ENCODE results near the gene MEGF6. TPM values are rescaled to one million over a fixed set of nuclear protein-coding genes. Genes with fewer than 3 reads are reported as not detected.
A peak's percentile ranks its signal among the peaks of the same experiment; 100 is the strongest.

The MEGF6 gene
- total RNA-seq, 4 donors from 2014 or later, result 4.1 to 27.1 (median 11.4) TPM

DNA sequence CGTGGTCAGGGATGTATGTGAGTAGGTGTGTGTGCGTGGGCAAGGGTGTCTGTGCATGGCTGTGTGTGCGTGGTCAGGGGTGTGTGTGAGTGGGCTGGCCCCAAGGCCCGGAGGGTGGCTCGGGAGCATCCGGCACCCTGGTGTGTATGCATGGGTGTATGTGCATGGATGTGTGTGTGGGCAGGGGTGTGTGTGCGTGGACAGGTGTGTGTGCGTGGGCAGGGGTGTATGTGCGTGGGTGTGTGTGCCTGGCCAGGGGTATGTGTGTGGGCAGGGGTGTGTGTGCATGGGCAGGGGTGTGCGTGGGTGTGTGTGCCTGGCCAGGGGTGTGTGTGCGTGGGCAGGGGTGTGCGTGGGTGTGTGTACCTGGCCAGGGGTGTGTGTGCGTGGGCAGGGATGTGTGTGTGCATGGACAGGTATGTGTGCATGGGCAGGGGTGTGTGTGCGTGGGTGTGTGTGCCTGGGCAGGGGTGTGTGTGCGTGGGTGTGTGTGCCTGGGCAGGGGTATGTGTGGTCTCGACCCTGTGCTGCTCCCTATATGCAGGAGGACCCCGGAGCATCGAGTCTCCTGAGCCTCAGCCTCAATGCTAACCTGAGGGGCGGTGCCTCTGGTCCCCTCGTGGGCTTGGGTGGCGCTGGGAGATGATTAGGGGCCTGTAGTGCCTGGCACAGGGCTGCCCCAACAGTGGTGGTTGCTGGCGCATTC, 140.5 kb downstream of the MEGF6 start:
- Histone ChIP-seq H3K36me3 (no peaks in the 10 kb centered on the region), H3K4me1 (peaks cover 0 to 7% (median 0%) of the 10 kb centered on the region in 4 donors), H3K27me3 (no peaks in the 10 kb centered on the region), H3K9me3 (no peaks in the 10 kb centered on the region), H3K27ac (no peak overlapping the region), H3K4me3 (no peak overlapping the region)
- intact Hi-C loops (cut with DNase I; ENCODE audit: low total_unique reads), result no loop called here
- in situ Hi-C loops (cut with MboI; ENCODE audit: low pct_ligation_motif_present in 1 of 4, low pct_unique_long_range_greater_than_20kb in 1 of 4, low sequenced_read_pairs in 3 of 4), result no loop called here
- WGBS, 2 donors (ENCODE audit: low coverage in 1 of 2), result 78 to 86% methylated on average over 5 to 21 of the region's 22 CpGs
- TF ChIP-seq POLR2AphosphoS5 (IDR thresholded peaks at IDR 0.05), result no peak
- TF ChIP-seq EP300 (IDR thresholded peaks at IDR 0.05; ENCODE audit: low read depth), result no peak
- no peak for DNase-seq

GRCh38 chr1:3469849-3470649, 141.3 kb downstream of the MEGF6 start:
- in situ Hi-C loops (cut with MboI; ENCODE audit: low pct_ligation_motif_present in 1 of 4, low pct_unique_long_range_greater_than_20kb in 1 of 4, low sequenced_read_pairs in 3 of 4), result no loop called here
- TF ChIP-seq POLR2AphosphoS5 (IDR thresholded peaks at IDR 0.05), result no peak
- TF ChIP-seq CTCF (IDR thresholded peaks at IDR 0.05), result no peak
- TF ChIP-seq POLR2A (IDR thresholded peaks at IDR 0.05), result no peak
- no peak for TF ChIP-seq EP300 (IDR thresholded peaks at IDR 0.05; ENCODE audit: low read depth)
- Histone ChIP-seq H3K27ac (no peak overlapping the region), H3K36me3 (no peaks in the 10 kb centered on the region), H3K4me1 (peaks cover 0 to 7% (median 0%) of the 10 kb centered on the region in 4 donors), H3K4me3 (no peak overlapping the region), H3K27me3 (no peaks in the 10 kb centered on the region), H3K9me3 (no peaks in the 10 kb centered on the region)
- 86 to 100% methylated on average over 3 to 17 of the region's 17 CpGs for WGBS, 2 donors (ENCODE audit: low coverage in 1 of 2)
- no peak for DNase-seq
- intact Hi-C loops (cut with DNase I; ENCODE audit: low total_unique reads), result no loop called here

GRCh38 chr1:3469104-3469848, 142.0 kb downstream of the MEGF6 start:
- Histone ChIP-seq H3K36me3 (no peaks in the 10 kb centered on the region), H3K9me3 (no peaks in the 10 kb centered on the region), H3K4me3 (no peak overlapping the region), H3K27me3 (no peaks in the 10 kb centered on the region), H3K4me1 (peaks cover 0 to 7% (median 0%) of the 10 kb centered on the region in 4 donors), H3K27ac (no peak overlapping the region)
- TF ChIP-seq CTCF (IDR thresholded peaks at IDR 0.05) (no peak), POLR2A (IDR thresholded peaks at IDR 0.05) (no peak), EP300 (IDR thresholded peaks at IDR 0.05; ENCODE audit: low read depth) (no peak), POLR2AphosphoS5 (IDR thresholded peaks at IDR 0.05) (no peak)
- in situ Hi-C loops (cut with MboI; ENCODE audit: low pct_ligation_motif_present in 1 of 4, low pct_unique_long_range_greater_than_20kb in 1 of 4, low sequenced_read_pairs in 3 of 4) (no loop called here), intact Hi-C loops (cut with DNase I; ENCODE audit: low total_unique reads) (no loop called here)
- DNase-seq, result no peak
- 87% methylated on average over 26 of the region's 31 CpGs; no CpG with 5 or more reads in 1 of the 2 donors for WGBS, 2 donors (ENCODE audit: low coverage in 1 of 2)

DNA sequence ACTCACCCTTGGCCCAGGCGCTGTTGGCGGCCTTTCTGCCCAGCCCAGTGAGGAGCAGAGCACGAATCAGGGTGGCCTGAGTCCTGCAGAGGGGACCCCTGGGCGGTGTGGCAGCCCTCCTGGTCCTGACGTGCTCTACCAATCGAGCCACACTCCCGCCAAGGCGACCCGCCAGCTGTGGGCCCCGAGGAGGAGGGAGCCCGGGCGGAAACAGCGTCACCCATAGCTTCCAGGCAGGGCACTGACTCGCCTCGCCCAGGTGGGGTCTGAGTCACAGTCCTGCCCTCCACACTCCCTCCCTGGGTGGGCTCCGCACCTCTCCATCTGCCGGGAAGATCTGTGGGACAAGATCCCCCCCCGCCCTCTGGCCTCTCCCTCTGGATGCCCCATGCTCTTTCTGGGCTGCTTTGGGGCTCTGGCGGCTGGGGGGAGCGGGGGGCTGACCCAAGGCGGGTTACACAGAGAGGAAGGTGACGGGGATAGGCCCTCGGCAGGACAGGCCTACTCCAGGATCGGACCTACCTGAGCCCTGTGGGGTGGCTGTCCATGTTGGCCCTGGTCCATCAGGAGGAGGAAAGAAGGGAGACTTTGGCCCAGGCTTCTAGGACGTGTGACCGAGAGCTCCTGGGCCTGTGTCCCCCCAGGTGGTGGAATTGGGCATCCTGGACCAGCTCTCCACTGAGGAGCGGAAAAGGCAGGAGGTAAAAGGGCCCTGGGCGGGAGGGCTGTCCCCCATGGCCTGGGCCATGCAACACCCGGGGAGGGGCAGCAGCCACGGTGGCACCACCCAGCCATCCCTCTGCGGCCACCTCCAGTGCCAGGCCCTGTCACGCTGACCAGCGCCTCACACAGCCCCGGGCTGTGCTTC, 142.8 kb downstream of the MEGF6 start:
- H3K9me3 ChIP-seq, result no peaks in the 10 kb centered on the region
- no peaks in the 10 kb centered on the region for H3K36me3 ChIP-seq
- TF ChIP-seq CTCF (IDR thresholded peaks at IDR 0.05), result no peak
- no peak for TF ChIP-seq POLR2A (IDR thresholded peaks at IDR 0.05)
- TF ChIP-seq EP300 (IDR thresholded peaks at IDR 0.05; ENCODE audit: low read depth), result no peak
- TF ChIP-seq POLR2AphosphoS5 (IDR thresholded peaks at IDR 0.05), result no peak
- H3K4me1 ChIP-seq, result peaks cover 0 to 7% (median 0%) of the 10 kb centered on the region in 4 donors
- DNase-seq, result peak; percentile 8
- 87% methylated on average over 32 of the region's 34 CpGs; no CpG with 5 or more reads in 1 of the 2 donors for WGBS, 2 donors (ENCODE audit: low coverage in 1 of 2)
- no peaks in the 10 kb centered on the region for H3K27me3 ChIP-seq
- no peak overlapping the region for H3K27ac ChIP-seq
- in situ Hi-C loops (cut with MboI; ENCODE audit: low pct_ligation_motif_present in 1 of 4, low pct_unique_long_range_greater_than_20kb in 1 of 4, low sequenced_read_pairs in 3 of 4), result no loop called here
- intact Hi-C loops (cut with DNase I; ENCODE audit: low total_unique reads), result no loop called here
- H3K4me3 ChIP-seq, result no peak overlapping the region
